ENCODE measurements around the gene IMPDH2. TPM values are rescaled to one million over a fixed set of nuclear protein-coding genes. Genes with fewer than 3 reads are reported as not detected.
"Not testable (repeated sequence)": the region's sequence is repeated elsewhere in the genome, so short reads cannot be mapped to it uniquely, and the experiment has no call there.

Gene IMPDH2
- total RNA-seq, 1 experiment from 2014 or later, result 336 TPM

DNA sequence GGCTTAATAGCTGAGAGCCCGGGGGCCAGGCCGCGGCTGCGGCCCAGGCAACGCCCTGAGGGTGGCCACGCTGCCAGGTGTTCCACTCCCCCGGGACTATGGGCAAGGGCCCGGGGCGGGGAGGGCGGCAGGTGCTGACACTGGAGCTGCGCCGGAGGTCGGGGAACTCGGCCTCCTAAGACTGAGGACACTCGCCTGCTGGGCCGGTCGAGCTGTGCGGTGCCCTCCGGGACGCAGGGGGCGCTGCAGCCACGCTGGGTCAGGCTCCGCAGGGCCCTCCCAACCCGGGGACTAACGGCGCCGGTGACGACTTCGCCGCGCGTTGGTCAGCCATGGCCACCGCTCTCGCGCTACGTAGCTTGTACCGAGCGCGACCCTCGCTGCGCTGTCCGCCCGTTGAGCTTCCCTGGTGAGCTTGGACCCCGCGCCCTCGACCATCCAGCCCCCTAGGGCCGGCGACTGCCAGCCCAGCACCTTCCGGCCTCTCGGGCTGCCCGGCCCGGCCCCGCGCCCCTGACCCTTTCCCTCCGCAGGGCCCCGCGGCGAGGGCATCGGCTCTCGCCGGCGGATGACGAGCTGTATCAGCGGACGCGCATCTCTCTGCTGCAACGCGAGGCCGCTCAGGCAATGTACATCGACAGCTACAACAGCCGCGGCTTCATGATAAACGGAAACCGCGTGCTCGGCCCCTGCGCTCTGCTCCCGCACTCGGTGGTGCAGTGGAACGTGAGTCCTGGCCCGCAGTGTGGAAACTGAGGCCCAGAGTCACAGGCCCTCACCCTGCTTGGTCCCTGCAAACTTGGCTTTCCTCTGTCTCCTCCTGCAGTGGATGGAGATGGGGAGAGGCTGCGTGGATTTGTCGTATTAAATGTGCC is 7.1 kb downstream of the IMPDH2 start, which contains the start of gene NDUFAF3:
Gene NDUFAF3, plus strand, starts transcription at position 309 of the 875 bp plus-strand sequence. Its CDS starts 24 bp downstream, at position 333.
- peak; percentile 94 for DNase-seq (ENCODE audit: low read depth)

DNA sequence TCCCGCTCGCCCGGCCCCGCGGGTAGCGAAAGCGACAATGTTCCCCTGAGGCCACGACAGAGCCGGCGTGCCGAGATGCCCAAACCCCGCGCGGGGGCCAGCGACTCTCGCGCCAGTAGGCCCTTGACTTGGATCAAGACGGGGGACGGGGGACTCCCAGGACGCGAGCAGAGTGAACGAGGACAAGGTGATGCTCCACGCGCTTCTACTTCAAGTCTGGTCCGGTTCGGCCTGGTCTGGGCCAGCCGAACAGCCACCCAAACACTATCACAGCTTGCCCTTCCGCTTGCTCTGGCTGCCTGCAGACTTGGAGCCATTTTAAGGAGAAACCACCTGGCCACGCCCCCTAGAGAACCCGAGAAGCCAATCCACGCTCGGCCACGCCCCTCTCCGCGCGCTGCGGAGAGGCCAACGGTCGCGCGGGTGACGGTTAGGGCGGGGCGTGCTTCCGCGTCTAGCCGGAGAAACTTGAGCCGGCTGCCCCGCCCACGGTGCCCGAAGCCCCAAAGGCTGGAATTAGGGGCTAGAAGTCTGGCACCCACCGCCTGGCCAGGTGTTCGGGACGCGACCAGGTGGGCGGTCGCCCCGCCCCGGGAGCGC is 7.9 kb downstream of the IMPDH2 start:
- DNase-seq (ENCODE audit: low read depth), result peak; percentile 97

DNA sequence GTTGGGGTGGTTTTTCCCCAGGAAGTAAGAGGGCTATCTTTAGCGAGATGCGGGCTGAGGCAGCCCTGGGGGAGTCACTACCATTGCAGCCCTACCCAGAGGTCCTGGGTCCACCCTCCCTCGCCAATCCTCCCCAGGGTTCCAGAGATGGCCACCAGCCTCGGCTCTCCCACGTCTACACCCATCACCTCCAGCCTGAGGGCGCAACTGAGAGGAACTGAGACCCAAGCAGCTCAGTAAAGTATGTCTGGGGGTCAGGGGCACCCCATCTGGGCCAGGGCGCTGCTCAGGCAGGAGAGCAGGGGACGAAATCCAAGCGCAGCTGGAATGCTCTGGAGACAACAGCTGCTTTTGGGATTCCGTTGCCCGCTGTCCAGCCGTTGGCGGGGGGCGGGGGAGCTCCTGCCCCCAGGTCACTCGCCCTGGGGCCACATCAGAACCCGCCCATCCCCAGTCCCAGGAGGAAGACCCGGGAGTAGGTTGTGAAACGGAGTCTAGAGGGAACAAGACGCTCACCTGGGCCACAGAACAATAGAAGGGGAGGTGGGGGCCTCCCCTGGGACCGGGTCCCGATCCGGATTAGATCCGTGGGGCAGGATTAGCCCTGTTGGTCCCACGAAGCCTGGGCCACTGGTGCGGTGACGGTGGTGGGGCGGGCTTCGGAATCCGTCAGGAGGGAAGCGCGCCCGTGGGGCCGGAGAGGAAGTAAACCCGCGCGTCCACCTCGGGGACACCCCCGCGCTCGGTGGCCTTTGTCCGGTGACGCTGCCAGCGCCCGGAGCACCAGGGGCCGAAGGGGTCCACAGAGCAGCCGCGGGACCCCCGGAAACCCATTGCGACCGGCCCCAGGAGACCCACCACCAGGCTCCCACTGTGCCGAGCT is 8.6 kb downstream of the IMPDH2 start:
- DNase-seq (ENCODE audit: low read depth), result peak; percentile 65

DNA sequence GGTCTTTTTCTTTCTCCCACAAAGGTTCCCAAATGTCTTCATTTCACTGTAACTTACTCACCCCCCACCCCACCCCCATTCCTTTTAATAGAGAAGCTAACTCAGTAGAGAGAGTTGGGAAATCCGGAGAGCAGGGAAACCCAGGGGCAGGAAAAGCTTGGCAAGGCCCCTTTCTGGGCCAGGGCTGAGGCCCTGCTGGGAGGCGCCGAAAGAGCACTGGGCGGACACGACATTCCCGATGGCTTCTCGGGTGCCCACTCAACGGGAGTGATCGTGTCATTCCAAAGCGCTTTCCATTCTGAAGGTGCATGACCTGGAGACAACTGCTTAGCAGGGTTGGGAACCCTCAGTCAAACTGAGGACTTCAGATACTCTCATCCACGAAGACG is 9.3 kb downstream of the IMPDH2 start:
- DNase-seq (ENCODE audit: low read depth), result no peak

DNA sequence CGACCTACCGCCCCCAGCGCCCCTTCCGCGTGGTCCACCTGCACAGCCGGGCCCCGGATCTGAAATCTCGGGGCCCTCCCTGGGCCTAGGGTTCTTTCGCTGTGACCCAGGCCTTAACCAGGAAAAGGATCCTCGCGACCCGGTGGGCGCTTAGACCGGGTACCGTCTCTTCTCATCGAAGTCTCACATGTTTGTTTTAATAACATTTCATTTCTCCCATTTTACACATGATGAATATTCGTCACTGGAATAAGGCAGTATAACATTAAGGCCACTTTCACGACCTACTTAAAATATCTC is 10.5 kb downstream of the IMPDH2 start:
- DNase-seq (ENCODE audit: low read depth), result no peak

DNA sequence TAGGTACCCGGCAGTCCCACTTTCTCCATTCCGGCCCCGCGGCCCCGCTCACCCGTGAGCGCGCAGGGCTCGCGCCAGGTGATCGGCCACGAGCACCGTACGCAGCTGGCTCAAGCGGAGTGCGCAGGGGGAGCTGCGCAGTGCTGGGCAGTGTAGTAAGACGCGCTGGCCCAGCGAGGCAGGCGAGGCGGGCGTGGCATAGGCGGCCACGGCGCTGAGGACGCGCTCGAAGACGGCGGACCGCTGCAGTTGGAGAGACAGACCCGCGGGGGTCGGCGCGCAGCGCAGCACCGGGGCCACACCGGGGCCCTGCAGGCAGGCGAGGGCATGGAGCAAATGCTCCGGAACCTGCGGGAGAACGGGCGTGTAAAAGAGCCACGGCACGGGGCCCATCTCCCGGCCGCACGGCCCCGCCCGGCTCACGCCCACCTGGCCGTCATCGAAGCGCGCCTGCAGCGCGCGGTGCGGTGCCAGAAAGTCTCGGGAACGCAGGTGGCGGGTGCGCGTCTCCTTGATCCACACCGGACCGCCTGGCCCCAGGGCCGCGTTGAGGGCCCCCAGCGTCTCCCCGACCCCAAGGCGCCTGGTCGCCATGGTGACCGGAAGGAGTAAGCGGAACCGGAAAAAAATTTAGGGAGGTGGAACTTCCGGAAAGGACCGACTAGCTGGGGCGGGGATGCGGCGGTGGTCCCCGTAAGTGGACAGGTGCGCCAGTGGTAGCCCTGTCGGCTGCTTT is 11.1 kb downstream of the IMPDH2 start, which contains the start of gene DALRD3:
Gene DALRD3, minus strand, starts transcription at position 610 of the 736 bp plus-strand sequence. Its CDS starts 16 bp downstream, at position 594.
- DNase-seq (ENCODE audit: low read depth), result peak; percentile 55

DNA sequence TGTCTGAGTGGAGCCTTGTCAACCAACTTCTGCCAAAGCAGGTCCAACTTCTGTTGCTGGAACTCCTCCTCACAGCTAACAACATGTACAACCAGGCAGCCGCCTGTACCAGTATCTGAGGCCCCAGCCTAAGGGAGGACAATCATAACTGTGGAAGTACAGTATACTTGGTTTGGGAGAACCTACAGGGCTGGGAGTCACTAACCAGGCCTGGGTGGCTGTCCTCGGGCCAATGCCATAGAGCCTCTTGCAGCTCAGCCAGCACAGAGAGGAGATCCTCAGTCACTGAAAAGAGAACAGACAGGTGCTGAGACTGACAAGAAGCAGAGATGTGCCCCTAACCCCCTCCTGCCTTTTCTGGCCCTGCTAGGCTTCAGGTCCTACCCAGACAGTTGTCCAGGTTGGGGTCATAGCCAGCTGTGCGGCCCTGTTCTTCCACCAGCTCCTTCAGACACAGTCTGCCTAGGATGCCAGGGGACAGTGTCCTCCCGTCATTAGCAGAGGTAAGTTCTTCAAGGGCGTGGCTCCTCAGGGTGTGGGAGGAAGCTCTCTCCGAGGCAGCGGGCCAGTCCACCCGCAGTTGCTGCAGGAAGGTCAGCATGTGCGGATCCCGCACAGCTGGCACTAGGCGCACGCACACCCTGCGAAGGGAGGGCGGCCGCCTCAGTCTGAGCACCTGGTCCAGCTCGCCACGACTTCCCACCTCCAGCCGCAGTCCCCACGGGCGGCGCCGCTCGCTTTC is 11.8 kb downstream of the IMPDH2 start:
- DNase-seq (ENCODE audit: low read depth), result no peak

DNA sequence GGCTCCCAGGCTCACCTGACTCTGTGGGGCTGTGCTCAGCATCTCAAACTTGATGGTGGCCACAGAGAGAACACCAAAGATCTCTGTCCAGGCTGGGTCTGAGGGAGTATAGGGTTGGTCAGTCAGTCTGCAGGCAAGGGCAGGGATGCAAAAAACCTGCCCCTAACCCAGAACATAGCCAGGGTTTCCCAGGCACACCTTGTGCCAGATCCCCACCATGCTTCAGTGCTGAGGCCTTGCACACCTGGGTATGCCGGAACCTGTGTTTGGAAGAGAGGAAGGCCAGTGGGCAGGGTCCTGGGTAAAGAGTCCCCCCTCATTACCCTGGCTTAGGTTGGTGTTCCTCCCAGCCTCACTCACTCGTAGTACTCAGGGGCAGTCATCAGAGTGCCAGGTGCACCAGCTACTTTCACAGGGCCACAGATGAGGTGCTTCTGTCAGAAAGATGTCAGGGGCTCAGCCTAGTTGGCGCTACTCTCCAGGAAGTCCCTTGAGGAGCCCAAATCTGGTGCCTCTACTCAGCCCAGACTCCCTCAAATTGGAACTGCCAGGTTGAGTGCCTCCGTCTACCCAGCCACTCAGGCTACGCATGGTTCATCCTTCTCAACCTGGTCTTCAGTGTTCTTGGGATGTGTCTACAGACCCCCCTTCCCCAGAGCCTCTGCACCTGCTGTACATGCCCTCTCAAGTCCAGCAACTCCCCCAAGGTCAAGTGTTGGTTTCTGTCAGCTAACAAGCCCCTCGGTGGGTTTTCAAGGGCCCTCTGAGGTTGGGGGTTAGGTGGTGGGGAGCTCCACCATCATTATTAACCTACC is 12.6 kb downstream of the IMPDH2 start:
- no peak for DNase-seq (ENCODE audit: low read depth)

DNA sequence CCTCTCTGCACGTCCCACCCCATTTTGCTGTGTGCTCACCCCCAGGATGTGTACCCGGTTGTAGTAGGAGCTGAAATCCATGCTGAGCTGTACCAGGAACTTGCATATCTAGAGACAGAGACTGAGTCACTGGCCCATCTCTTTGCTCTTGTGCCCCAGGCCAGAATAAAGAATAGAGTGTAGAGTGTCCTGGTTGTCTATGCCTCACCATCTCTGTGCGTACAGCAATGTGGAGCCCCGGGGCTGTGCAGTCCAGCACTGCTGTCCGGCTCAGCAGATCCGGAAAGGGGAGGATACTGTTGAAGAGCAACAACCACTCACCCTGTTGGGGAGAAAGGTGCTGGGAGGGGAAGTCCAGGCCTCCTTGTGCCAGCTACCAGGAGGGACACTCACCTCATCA is 13.4 kb downstream of the IMPDH2 start:
- DNase-seq (ENCODE audit: low read depth), result no peak

DNA sequence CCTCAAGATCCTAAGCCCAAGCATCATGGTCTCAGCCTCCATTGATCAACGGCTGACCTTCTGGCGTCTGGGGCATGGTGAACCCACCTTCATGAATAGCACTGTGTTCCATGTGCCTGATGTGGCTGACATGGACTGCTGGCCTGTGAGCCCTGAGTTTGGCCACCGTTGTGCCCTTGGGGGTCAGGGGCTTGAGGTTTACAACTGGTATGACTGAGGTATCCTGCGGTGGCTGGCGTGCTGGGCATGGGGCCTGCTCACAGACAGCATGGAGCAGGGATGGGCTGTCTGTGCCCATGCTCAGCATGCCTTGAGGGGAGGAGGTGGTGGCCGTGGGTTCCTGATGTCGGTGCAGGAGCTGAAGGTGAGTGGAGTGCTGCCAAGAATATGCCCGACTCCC is 14.1 kb downstream of the IMPDH2 start:
- DNase-seq (ENCODE audit: low read depth), result no peak

DNA sequence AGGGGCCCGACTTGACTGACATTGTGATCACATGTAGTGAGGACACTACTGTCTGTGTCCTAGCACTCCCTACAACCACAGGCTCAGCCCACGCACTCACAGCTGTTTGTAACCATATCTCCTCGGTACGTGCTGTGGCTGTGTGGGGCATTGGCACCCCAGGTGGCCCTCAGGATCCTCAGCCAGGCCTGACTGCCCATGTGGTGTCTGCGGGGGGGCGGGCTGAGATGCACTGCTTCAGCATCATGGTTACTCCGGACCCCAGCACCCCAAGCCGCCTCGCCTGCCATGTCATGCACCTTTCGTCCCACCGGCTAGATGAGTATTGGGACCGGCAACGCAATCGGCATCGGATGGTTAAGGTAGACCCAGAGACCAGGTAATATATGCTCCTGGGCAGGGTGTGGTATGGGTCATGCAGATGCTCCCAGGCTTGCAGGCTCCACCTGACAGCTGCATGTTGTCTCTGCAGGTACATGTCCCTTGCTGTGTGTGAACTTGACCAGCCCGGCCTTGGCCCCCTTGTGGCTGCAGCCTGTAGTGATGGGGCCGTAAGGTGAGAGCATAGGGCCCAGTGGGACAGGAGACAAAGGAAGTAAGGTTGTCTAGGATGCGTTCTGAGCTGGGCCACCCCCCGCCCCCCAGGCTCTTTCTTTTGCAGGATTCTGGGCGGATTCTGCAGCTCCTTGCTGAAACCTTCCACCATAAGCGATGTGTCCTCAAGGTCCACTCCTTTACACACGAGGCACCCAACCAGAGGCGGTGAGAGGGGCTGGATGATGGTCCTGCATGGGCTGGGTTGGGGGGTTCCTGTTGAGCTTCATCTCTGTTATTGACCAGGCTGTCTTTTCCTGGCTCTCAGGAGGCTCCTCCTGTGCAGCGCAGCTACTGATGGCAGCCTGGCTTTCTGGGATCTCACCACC is 15.2 kb downstream of the IMPDH2 start:
- DNase-seq (ENCODE audit: low read depth), result peak; percentile 50

DNA sequence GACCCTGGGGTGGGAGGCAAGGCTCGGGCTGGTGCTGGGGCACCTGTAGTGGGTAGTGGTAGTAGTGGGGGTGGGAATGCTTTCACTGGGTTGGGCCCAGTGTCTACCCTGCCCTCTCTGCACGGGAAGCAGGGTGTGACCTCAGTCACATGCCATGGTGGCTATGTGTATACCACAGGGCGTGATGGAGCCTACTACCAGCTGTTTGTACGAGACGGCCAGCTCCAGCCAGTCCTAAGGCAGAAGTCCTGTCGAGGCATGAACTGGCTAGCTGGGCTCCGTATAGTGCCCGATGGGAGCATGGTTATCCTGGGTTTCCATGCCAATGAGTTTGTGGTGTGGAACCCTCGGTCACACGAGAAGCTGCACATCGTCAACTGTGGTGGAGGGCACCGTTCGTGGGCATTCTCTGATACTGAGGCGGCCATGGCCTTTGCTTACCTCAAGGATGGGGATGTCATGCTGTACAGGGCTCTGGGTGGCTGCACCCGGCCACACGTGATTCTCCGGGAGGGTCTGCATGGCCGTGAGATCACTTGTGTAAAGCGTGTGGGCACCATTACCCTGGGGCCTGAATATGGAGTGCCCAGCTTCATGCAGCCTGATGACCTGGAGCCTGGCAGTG is 16.0 kb downstream of the IMPDH2 start:
- DNase-seq (ENCODE audit: low read depth), result no peak

DNA sequence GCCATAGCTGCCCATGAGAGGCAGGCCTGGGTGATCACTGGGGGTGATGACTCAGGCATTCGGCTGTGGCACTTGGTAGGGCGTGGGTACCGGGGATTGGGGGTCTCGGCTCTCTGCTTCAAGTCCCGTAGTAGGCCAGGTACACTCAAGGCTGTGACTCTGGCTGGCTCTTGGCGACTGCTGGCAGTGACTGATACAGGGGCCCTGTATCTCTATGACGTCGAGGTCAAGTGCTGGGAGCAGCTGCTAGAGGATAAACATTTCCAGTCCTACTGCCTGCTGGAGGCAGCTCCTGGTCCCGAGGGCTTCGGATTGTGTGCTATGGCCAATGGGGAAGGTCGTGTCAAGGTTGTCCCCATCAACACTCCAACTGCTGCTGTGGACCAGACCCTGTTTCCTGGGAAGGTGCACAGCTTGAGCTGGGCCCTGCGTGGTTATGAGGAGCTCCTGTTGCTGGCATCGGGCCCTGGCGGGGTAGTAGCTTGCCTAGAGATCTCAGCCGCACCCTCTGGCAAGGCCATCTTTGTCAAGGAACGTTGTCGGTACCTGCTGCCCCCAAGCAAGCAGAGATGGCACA is 16.7 kb downstream of the IMPDH2 start:
- DNase-seq (ENCODE audit: low read depth), result no peak

DNA sequence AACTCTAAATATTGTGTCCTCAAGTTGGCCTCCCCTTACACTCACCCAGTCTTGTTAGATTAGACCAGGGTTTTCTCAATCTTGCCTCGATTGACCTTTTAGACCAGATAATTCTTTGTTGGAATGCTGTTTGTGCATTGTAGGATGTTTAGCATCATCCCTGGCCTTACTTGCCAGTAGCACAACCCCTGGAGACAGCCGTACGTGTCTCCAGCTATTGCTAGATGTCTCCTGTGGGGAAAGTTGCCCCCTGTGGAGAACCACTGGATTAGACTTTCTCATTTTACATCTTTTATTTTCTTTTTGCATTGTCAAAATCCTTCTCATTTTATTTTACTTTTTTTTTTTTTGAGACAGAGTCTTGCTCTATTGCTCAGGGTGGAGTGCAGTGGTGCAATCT is 19.8 kb downstream of the IMPDH2 start:
- DNase-seq (ENCODE audit: low read depth), result no peak

DNA sequence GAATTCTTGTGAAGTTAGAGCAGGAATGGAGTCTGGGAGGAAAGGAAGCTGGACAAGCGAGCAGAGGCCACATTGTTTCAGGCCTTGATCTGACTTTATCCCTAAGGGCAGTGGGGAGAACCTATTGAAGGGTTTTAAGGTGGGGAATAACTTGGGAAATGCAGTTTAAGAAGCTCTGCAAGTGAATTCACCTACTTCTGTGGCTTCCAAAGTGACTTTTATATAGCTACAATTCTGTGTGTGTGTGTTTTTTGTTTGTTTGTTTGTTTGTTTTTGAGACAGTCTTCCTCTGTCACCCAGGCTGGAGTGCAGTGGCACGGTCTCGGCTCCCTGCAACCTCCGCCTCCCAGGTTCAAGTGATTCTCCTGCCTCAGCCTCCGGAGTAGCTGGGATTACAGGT is 20.6 kb downstream of the IMPDH2 start:
- not testable (repeated sequence) for DNase-seq (ENCODE audit: low read depth)

DNA sequence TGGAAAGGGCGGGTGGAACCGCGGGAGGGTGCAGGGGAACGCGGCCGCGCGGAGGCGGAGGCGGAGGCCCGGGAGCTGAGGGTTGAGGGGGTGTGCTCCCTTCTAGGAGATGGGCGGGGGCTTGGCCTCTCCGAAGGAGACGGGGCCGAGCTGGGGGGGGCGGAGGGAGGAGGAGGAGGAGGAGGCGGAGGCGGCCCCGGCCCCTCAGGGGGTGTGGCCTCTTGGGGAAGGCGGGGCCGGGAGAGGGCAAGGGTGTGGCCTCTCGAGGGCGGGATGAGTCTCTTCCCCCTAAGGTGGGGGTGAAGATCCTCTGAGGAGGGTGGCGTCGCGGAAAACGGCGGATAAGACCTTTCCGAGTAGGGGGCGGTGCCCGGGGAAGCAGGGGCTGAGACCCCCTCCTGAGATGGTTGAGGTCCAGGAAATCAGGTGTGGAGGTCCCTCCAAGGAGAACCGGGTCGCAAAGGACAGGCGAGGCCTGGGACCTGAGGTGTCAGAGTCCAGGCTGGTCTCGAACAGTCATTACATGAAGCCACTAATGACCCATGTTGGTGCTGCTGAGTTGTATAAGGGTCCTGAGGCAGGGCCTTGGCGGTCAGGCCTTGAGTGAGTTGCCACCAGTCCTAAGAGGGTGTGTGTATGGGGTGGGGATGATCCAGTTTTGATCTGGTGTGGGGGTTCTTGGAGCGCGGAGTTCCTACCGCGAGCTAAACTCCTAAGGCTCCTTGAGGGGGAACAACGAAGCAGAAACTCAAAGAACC is 21.2 kb downstream of the IMPDH2 start:
- DNase-seq (ENCODE audit: low read depth), result peak; percentile 83
